Effector memory CD4-positive, alpha-beta T cell (primary cell): ENCODE measurements around the gene RAB39B.

Source experiments
- DNase-seq, 3 donors: peaks; one replicate each; pipeline ENCODE4 v3.0.0-alpha.2; 2020
- H3K27ac ChIP-seq: 2 replicates; pipeline ENCODE4 v1.7.0; 2013; ENCODE audit warnings: mild to moderate bottlenecking, low read length, moderate library complexity; ENCODE audit not compliant: insufficient read depth, poor library complexity, severe bottlenecking
- H3K27me3 ChIP-seq: replicated peaks from 2 replicates; pipeline ENCODE4 v1.7.0; 2013; ENCODE audit warnings: mild to moderate bottlenecking, low read length; ENCODE audit not compliant: insufficient read depth, control insufficient read depth, poor library complexity, severe bottlenecking
- H3K36me3 ChIP-seq: 2 replicates; pipeline ENCODE4 v1.7.0; 2013; ENCODE audit warnings: mild to moderate bottlenecking, low read length, moderate library complexity; ENCODE audit not compliant: control insufficient read depth, insufficient read depth
- H3K4me1 ChIP-seq: 2 replicates; pipeline ENCODE4 v1.7.0; 2013; ENCODE audit warnings: low read length, mild to moderate bottlenecking; ENCODE audit not compliant: control insufficient read depth, insufficient read depth, poor library complexity, severe bottlenecking
- H3K4me3 ChIP-seq: 2 replicates; pipeline ENCODE4 v1.7.0; 2013; ENCODE audit warnings: low read length, low read depth, mild to moderate bottlenecking; ENCODE audit not compliant: insufficient read depth, poor library complexity, severe bottlenecking
- H3K9me3 ChIP-seq: 2 replicates; pipeline ENCODE4 v1.7.0; 2013; ENCODE audit warnings: mild to moderate bottlenecking, low read length, moderate library complexity; ENCODE audit not compliant: control insufficient read depth

RAB39B gene

GRCh38 chrX:155216179-155216939, 47.9 kb downstream of the RAB39B start, which contains the start of gene VBP1:
TSS of gene VBP1 (plus strand) at chrX:155216460. CDS start at chrX:155216483, 23 bp downstream.
- peaks cover 7% of the 10 kb centered on the region for H3K4me1 ChIP-seq
- H3K4me3 ChIP-seq: peak within 1 kb of the TSS; percentile 88
- no peaks in the 10 kb centered on the region for H3K27me3 ChIP-seq

GRCh38 chrX:155215443-155216178, 48.7 kb downstream of the RAB39B start:
- no peaks in the 10 kb centered on the region for H3K27me3 ChIP-seq
- no peaks in the 10 kb centered on the region for H3K9me3 ChIP-seq
- peaks cover under 1% of the 10 kb centered on the region for H3K36me3 ChIP-seq
- H3K4me1 ChIP-seq: peaks cover 7% of the 10 kb centered on the region
- peak overlapping the region; percentile 71 for H3K27ac ChIP-seq
- H3K4me3 ChIP-seq: peak overlapping the region; percentile 88
- DNase-seq: no peak

More at GRCh38 chrX:155216179-155216939, 47.9 kb downstream of the RAB39B start, which contains the start of gene VBP1:
- DNase-seq: peak; percentile 74 to 84 (median 79)
- Histone ChIP-seq H3K9me3 (no peaks in the 10 kb centered on the region), H3K36me3 (peaks cover 3% of the 10 kb centered on the region), H3K27ac (peak within 1 kb of the TSS; percentile 71)

- no peak for DNase-seq
- H3K4me1 ChIP-seq: peaks cover 7% of the 10 kb centered on the region
- no peak overlapping the region for H3K4me3 ChIP-seq
- H3K36me3 ChIP-seq: no peaks in the 10 kb centered on the region
- H3K9me3 ChIP-seq: no peaks in the 10 kb centered on the region
- no peaks in the 10 kb centered on the region for H3K27me3 ChIP-seq
- H3K27ac ChIP-seq: no peak overlapping the region
Measured at GRCh38 chrX:155213731-155214130, 50.6 kb downstream of the RAB39B start.

GRCh38 chrX:155211208-155211607, 53.1 kb downstream of the RAB39B start:
- no peak for DNase-seq

More at GRCh38 chrX:155211208-155211607, 53.1 kb downstream of the RAB39B start:
- Histone ChIP-seq H3K9me3 (no peaks in the 10 kb centered on the region), H3K4me1 (no peaks in the 10 kb centered on the region), H3K36me3 (no peaks in the 10 kb centered on the region), H3K27ac (no peak overlapping the region), H3K27me3 (no peaks in the 10 kb centered on the region), H3K4me3 (no peak overlapping the region)
